Rectal smooth muscle tissue (tissue), 1 donor: ENCODE measurements around the gene TEX44.
"Not testable (repeated sequence)": the region's sequence is repeated elsewhere in the genome, so short reads cannot be mapped to it uniquely, and the experiment has no call there.

Source experiments
- H3K27ac ChIP-seq: one replicate; pipeline ENCODE4 v1.7.0; 2013; ENCODE audit warnings: low read depth, low read length, inconsistent platforms
- H3K27me3 ChIP-seq: one replicate; pipeline ENCODE4 v1.7.0; 2013; ENCODE audit warnings: low read length; ENCODE audit not compliant: control insufficient read depth, insufficient read depth
- H3K36me3 ChIP-seq: one replicate; pipeline ENCODE4 v1.7.0; 2013; ENCODE audit warnings: low read length; ENCODE audit not compliant: control insufficient read depth, insufficient read depth
- H3K4me1 ChIP-seq: one replicate; pipeline ENCODE4 v1.7.0; 2013; ENCODE audit warnings: low read length; ENCODE audit not compliant: control insufficient read depth, insufficient read depth
- H3K4me3 ChIP-seq: one replicate; pipeline ENCODE4 v1.7.0; 2013; ENCODE audit warnings: low read length
- H3K9ac ChIP-seq: one replicate; pipeline ENCODE4 v1.7.0; 2013; ENCODE audit warnings: low read length

The TEX44 gene

DNA sequence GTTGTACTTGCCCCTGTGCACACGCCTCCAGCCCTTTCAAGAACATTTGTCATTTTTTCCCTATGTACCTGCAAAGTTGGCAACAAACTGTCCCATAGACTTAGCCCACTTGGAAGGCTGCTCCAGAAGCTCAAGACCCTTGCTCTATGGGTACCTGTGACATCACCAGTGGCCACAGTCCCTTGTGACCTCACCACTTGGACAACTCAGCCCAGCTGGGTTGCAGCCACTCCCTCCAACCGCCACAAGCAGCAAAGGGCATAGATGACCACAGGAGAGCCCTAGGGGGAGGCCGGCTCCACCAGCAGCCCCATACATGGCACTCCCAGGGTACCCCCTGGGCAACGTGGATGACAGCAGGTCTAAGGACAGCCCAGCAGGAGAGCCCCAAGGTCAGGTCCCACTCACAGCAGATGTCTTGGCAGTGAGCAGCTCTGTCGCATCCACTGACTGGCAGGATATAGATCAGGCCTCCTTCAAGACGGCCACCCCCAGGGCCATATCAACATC lies at the start of gene TEX44:
Gene TEX44, plus strand, starts transcription at position 229 of the 510 bp plus-strand sequence. Its CDS starts 88 bp downstream, at position 317.
- peaks cover 2% of the 10 kb centered on the region for H3K4me1 ChIP-seq
- no peaks in the 10 kb centered on the region for H3K27me3 ChIP-seq
- H3K27ac ChIP-seq = no peak within 1 kb of the TSS
- no peak within 1 kb of the TSS for H3K4me3 ChIP-seq
- H3K9ac ChIP-seq = no peak within 1 kb of the TSS
- H3K36me3 ChIP-seq = no peaks in the 10 kb centered on the region

DNA sequence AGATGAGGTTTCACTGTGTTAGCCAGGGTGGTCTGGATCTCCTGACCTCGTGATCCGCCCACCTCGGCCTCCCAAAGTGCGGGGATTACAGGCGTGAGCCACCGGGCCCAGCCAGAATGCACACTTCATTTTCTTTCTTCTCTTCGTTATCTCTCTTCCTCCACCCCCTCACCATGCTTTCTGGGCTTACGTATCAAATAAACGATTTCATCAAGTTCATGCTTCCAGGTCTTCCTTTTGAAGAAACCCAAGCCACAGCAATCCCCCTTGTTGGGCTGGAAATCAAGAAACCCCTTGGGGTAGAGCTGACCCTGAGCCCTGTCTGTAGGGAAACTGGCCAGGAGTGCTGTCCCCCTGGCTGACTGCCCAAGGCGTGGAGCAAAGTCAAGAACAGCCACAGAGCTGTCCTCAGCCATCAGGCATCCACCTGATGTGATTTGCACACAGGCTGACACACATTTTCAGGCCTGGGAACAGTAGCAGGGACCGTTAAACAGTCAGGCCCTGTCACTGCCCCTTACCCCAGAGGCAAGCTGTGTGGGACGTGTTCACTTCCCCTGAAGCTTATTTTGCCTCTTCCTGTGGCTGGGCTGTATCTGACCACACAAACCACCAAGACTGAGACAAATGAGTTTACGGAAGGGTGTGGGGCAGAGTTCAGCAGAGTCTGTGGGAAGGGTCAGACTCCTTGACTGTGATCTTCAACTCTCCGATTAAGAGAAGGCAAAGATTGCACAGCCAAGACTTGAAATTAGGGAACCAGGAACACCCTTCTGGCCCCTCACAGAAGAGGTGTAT lies 47.4 kb upstream of the TEX44 start:
- H3K4me3 ChIP-seq = no peak overlapping the region
- no peaks in the 10 kb centered on the region for H3K27me3 ChIP-seq
- no peaks in the 10 kb centered on the region for H3K4me1 ChIP-seq
- no peak overlapping the region for H3K27ac ChIP-seq
- H3K36me3 ChIP-seq = no peaks in the 10 kb centered on the region
- no peak overlapping the region for H3K9ac ChIP-seq

DNA sequence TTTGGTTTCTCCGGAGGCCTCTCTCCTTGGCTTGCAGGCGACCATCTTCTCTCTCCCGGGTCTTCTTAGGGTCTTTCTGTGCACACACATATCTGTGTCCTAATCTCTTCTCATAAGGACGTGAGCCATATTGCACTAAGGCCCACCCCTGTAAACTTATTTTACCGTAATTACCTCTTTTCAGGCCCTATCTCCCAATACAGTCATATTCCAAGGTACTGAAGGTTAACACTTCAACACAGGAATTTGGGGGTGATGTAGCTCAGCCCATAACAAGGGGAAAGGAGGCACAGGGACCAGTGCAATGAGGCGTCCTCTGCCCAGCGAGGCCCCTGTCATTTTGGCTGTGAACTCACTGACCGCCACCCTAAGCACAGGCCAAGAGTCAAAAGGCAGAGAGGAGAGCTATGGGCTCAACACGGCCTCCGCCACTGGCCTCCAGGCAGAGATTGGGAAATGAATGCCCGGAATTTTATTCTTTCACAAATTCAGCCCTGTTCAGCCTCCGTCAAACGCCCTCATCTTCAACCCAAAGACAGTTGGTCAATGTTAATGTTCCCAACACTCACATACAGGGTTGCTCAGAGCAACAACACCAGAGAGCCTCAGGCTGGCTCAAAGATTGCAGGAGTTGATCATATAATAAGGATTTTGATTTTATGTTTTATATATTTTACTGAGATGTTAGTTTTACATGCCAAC lies 46.5 kb upstream of the TEX44 start:
- H3K4me3 ChIP-seq = no peak overlapping the region
- H3K27ac ChIP-seq = no peak overlapping the region
- H3K36me3 ChIP-seq = no peaks in the 10 kb centered on the region
- no peaks in the 10 kb centered on the region for H3K4me1 ChIP-seq
- H3K9ac ChIP-seq = no peak overlapping the region
- no peaks in the 10 kb centered on the region for H3K27me3 ChIP-seq

DNA sequence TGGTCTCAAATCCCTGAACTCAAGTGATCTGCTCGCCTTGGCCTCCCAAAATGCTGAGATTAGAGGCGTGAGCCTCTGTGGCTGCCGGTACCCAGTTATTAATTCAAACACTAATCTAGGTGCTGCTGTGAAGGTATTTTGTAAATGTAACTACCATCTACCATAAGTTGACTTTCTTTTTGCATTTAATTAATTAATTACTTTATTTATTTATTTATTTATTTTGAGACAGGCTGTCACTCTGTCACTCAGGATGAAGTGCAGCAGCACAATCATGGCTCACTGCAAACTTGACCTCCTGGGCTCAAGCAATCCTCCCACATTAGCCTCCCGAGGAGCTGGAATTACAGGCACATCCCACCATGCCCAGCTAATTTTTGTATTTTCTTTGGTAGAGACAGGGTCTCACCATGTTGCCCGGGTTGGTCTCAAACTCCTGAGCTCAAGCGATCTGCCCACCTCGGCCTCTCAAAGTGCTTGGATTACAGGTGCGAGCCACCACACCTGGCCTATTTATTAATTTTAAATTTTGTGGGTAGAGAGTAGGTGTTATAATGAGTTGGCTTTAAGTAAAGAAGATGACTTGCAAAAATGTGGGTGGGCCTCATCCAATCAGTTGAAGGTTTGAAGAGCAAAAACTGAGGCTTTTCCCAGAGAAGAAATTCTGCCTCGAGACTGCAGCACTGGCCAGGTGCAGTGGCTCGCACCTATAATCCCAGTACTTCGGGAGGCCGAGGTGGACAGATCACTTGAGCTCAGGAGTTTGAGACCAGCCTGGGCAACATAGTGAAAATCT lies 45.2 kb upstream of the TEX44 start:
- H3K27ac ChIP-seq = no peak overlapping the region

DNA sequence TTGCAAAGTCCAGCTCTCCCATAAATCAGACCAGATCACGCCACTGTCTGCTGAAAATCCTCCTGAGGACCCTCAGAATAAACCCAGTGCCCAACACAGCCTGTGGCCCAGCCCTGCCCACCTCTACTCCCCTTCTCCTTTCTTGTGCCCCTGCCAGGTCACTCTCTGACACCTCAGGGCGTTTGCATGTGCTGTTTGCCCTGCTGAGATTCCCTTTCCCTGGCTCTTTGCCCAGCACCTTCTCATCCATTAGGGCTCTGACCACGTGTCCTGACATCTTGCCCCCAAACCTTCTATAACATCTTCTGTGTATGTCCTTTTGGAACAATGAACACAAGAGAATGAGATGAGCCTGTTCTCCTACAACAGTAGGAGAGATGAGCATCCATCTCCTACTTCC lies 43.9 kb upstream of the TEX44 start:
- Histone ChIP-seq H3K4me1 (no peaks in the 10 kb centered on the region), H3K9ac (no peak overlapping the region), H3K27me3 (no peaks in the 10 kb centered on the region), H3K36me3 (no peaks in the 10 kb centered on the region), H3K4me3 (no peak overlapping the region), H3K27ac (no peak overlapping the region)

More for the DNA sequence above, 45.2 kb upstream of the TEX44 start:
- Histone ChIP-seq H3K36me3 (no peaks in the 10 kb centered on the region), H3K27me3 (no peaks in the 10 kb centered on the region), H3K4me1 (no peaks in the 10 kb centered on the region), H3K9ac (no peak overlapping the region), H3K4me3 (no peak overlapping the region)

DNA sequence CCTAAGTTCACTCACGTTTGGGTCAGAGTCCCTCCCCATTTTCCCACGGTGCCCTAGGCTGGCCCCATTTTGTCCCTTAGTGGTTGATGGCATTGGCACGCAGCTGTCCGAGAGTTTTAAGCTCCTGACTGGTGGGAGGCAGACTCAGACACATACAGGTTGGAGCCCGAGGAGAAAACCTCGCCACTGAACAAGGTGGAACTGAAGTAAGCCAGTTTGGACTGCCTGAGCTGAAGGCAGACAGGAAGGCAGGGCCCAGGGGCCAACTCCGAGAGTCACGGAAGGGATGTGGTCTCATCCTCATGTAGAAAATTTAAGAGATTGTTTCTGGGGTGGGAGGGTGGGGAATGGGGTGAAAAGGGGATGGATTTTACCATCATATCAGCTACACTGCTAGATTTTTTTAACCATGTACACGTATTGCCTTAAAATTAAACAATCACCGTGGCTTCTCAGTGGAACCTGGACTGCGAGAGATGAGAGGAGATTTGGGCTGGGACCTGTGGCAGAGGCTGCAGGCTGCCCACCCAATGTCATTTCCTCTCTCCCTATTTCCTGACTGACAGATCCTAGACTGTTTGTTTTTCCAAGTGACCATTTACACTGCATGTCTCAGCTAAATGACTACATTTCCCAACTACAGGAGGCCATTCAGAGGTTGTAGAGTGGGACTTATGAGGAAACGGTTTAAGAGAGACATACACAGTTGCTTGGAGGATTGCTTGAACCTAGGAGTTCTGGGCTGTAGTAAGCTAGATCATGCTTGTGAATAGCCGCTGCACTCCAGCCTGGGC lies 43.0 kb upstream of the TEX44 start:
- H3K4me1 ChIP-seq = peaks cover 4% of the 10 kb centered on the region
- no peak overlapping the region for H3K9ac ChIP-seq
- H3K27ac ChIP-seq = no peak overlapping the region
- no peak overlapping the region for H3K4me3 ChIP-seq
- no peaks in the 10 kb centered on the region for H3K36me3 ChIP-seq
- no peaks in the 10 kb centered on the region for H3K27me3 ChIP-seq

DNA sequence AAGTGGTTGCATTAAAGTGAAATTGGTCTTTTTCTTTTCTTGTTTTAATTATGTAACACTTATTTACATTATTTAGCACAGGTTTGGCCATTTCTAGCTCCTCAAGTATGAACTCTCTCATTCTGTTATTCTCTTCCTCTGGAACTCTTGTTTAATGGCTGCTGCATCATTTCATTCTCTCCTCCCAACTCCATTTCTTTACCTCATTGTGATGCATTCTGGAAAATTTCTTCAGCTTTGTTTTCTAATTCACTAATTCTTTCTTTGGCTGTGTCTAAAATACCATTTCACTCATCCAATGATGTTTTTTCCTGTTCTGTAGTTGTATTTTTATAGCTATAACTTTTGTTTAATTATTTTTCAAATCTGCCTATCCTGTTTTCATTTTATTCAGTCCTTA lies 39.9 kb upstream of the TEX44 start:
- Histone ChIP-seq H3K4me1 (peaks cover 6% of the 10 kb centered on the region), H3K4me3 (no peak overlapping the region), H3K27ac (no peak overlapping the region), H3K27me3 (no peaks in the 10 kb centered on the region), H3K36me3 (no peaks in the 10 kb centered on the region), H3K9ac (no peak overlapping the region)

DNA sequence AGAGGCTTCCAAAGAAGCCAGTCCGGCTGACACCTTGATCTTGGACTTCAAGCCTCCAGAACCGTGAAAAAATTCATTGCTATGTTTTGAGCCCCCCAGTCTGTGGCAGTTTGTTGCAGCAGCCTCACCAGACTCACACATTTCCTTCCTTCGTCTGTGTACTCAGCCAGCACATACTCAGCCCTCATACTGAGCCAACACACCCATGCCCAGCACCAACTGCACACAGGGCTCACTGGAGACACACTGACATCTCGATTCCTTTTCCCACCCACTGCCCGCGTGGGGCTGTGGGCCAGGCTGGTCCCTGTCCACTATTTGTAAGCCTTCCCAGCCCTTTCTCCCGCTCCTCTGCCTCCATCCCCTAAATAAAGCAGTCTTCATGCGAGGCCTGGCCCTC lies 38.3 kb upstream of the TEX44 start:
- Histone ChIP-seq H3K36me3 (no peaks in the 10 kb centered on the region), H3K27ac (peak overlapping the region; percentile 62), H3K4me3 (peak overlapping the region; percentile 51), H3K27me3 (no peaks in the 10 kb centered on the region), H3K9ac (no peak overlapping the region), H3K4me1 (peaks cover 6% of the 10 kb centered on the region)

DNA sequence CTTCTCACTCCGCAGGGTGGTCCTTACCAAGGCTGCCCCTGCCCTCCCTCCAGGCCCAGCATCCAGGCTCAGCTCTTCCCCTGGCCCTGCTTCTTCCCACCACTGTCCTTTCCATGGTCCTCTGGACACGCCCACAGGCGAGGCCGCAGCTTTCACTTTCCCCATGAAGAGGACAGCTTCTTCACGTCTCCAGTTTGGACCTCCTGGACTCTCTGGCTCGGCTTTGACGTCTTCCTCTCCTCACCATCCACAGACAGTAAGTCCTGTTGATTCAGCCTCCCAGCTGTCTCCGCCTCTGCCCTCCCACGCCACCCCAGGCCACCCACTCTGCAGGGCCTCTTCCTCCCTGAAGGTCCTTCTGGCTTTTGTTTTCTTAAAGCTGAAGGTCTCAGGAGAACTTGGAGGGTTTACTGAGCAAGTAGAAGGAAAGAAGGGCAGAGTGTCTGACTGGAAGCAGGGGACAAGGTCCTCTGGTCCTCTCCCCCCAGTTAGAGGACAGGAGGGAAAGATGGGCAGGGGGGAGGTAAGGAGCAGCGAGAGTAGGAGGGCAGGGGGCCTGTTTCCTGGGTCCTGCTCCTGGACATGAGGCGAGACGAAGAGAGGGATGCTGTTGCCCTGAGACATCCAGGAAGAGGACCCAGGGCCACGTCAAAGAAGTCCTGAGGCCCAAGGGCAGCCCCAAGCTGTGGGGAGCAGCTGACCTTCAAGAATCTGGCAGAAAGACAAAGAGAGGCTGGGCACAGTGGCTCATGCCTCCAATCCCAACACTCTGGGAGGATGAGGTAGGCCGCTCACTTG lies 37.7 kb upstream of the TEX44 start:
- no peaks in the 10 kb centered on the region for H3K36me3 ChIP-seq
- H3K4me3 ChIP-seq = peak overlapping the region; percentile 51
- no peaks in the 10 kb centered on the region for H3K27me3 ChIP-seq
- peaks cover 6% of the 10 kb centered on the region for H3K4me1 ChIP-seq
- peak overlapping the region; percentile 62 for H3K27ac ChIP-seq
- no peak overlapping the region for H3K9ac ChIP-seq

DNA sequence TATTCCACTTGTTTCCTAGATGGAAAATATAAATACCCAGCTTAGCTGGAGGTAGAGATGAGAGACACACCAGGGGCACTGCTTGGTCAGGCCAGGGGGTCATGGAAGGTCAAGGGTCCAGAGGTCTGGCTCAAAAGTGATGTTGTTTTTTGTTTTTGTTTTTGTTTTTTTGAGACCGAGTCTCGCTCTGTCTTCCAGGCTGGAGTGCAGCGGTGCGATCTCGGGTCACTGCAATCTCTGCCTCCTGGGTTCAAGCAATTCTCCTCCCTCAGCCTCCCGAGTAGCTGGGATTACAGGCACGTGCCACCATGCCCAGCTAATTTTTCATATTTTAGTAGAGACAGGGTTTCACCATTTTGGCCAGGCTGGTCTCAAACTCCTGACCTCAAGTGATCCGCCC lies 36.2 kb upstream of the TEX44 start:
- not testable (repeated sequence) for H3K4me3 ChIP-seq, H3K36me3 ChIP-seq, H3K9ac ChIP-seq, H3K27ac ChIP-seq, H3K27me3 ChIP-seq, H3K4me1 ChIP-seq

DNA sequence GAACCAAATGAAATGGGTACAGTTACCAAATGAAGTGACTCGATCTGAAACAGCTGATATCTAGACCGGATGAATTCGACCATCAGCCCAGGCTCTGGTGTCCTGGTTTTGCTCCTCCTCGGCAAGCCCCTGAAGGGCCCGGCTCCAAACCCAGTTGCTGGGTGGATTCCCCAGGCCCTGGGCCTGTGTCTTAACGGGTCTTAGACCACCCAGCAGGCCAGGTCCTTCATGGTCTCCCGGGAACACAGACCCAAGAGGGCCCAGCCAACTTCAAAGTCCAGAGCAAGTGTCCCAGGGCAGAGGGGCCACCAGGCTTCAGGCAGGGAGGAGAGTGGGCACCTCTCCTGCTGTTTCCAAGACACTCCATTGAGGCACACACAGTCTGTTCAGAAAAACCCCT lies 35.7 kb upstream of the TEX44 start:
- Histone ChIP-seq H3K4me1 (peaks cover 6% of the 10 kb centered on the region), H3K27me3 (no peaks in the 10 kb centered on the region), H3K36me3 (no peaks in the 10 kb centered on the region), H3K4me3 (no peak overlapping the region), H3K9ac (no peak overlapping the region), H3K27ac (no peak overlapping the region)
